Astrocyte of the spinal cord (primary cell): ENCODE measurements around the gene AATF.

Experiments
- DNase-seq: peaks from one replicate; pipeline ENCODE4 v3.0.0; 2011; ENCODE audit warnings: low read depth, low spot score
- H3K4me3 ChIP-seq: 2 replicates; pipeline ENCODE4 v1.5.1; 2011; ENCODE audit warnings: low read depth, mild to moderate bottlenecking, low read length, moderate library complexity
- in situ Hi-C: cut with HindIII; loops from 2 replicates; pipeline ENCODE4 v1.10.0; 2017; ENCODE audit warnings: low sequenced_read_pairs
- TF ChIP-seq, protein P1 (sequence below): IDR thresholded peaks from 2 replicates; pipeline ENCODE4 v1.5.1; 2012; ENCODE audit warnings: low read depth, mild to moderate bottlenecking, low read length, inconsistent platforms

The AATF gene

GRCh38 chr17:37019741-37020129, 71.0 kb downstream of the AATF start:
- H3K4me3 ChIP-seq = no peak overlapping the region
- DNase-seq = no peak
- TF ChIP-seq, protein P1, sequence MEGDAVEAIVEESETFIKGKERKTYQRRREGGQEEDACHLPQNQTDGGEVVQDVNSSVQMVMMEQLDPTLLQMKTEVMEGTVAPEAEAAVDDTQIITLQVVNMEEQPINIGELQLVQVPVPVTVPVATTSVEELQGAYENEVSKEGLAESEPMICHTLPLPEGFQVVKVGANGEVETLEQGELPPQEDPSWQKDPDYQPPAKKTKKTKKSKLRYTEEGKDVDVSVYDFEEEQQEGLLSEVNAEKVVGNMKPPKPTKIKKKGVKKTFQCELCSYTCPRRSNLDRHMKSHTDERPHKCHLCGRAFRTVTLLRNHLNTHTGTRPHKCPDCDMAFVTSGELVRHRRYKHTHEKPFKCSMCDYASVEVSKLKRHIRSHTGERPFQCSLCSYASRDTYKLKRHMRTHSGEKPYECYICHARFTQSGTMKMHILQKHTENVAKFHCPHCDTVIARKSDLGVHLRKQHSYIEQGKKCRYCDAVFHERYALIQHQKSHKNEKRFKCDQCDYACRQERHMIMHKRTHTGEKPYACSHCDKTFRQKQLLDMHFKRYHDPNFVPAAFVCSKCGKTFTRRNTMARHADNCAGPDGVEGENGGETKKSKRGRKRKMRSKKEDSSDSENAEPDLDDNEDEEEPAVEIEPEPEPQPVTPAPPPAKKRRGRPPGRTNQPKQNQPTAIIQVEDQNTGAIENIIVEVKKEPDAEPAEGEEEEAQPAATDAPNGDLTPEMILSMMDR = no peak
- in situ Hi-C loops = no loop called here

DNA sequence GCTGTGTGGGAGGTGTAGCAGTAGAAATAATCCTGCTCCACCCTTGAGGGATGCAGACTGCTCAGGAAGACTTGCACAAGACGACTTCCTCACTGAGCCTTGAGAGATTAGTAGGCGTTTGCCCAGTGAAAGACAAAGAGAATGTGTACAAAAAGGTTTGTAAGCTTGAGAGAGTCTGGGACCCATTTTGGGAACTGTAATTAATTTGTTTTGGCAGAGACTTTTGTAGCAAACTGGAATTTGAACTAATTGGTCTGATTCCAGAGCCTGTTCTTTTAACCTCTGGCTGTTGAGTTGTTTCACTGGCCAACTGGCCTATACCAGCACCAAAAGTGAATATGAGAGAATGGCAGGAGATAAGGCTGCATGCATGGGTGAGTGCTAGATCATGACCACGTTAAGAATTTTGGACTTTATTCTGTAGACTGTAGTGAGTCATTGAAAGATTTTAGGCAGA, 75.5 kb downstream of the AATF start:
- no peak overlapping the region for H3K4me3 ChIP-seq
- DNase-seq = no peak
- in situ Hi-C loops = no loop called here
- TF ChIP-seq, protein P1 = no peak

DNA sequence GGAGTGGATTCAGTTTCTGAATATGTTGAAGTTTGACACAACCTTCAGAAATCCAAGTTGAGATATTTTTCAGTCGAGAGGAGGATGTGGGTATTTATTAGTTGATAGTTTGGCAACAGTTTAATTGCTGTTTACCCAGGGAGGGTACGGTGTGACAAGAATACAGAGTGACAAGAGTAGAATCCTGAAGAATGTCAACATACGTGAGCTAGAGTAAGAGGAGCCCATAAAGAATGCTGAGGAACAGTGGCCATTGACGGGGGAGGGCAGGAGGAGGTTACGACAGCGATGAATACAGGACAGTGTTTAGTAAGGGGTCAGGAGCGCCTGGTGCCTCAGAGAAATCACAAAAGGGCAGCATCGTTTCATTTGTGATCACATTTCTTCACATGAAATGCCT, 76.5 kb downstream of the AATF start:
- in situ Hi-C loops = no loop called here
- no peak overlapping the region for H3K4me3 ChIP-seq
- DNase-seq = no peak
- TF ChIP-seq, protein P1 = no peak

- DNase-seq = no peak
- H3K4me3 ChIP-seq = no peak overlapping the region
- in situ Hi-C loops = no loop called here
- TF ChIP-seq, protein P1 = no peak
These were observed 77.2 kb downstream of the AATF start for GRCh38 chr17:37025847-37026530.

DNA sequence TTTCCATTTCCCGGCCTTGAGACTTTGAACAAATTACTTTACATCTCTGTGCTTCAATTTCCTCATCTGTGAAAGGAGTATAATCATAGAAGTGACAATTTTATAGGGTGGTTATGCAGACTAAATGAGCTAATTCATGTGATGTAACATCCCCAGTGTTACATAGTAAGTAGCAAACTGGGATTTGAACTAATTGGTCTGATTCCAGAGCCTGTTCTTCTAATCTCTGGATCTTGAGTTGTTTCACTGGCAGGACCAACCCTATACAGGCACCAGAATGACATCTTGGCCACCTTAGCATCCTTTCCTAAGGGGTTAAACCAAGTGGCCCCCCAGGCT, 77.7 kb downstream of the AATF start:
- in situ Hi-C loops = no loop called here
- TF ChIP-seq, protein P1 = no peak

GRCh38 chr17:37028040-37028439, 79.3 kb downstream of the AATF start:
- in situ Hi-C loops = no loop called here
- TF ChIP-seq, protein P1 = no peak
- no peak for DNase-seq
- no peak overlapping the region for H3K4me3 ChIP-seq

More for the DNA sequence above, 77.7 kb downstream of the AATF start:
- DNase-seq = no peak
- no peak overlapping the region for H3K4me3 ChIP-seq
